ENCODE results near the gene RBP3. TPM values are rescaled to one million over a fixed set of nuclear protein-coding genes. Genes with fewer than 3 reads are reported as not detected.

The RBP3 gene
- polyA plus RNA-seq, 2 donors: not detected

DNA sequence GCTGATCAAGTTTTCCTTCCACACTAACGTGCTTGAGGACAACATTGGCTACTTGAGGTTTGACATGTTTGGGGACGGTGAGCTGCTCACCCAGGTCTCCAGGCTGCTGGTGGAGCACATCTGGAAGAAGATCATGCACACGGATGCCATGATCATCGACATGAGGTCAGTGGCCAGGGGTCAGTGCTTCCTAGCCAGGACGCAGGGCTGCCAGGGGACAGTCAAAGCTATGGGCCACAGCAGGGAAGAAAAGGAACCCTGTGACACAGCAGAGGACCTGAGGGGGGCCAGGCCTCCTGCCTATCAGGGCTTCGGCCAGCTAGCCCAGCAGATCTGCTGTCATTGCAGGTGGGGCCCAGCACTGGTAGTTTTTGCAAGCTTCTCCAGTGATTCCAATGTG is 5.2 kb downstream of the RBP3 start:
- H3K9me3 ChIP-seq (ENCODE audit: control insufficient read depth in 2 of 2, insufficient read depth in 1 of 2, low read depth in 1 of 2, low read length in 1 of 2): no peaks in the 10 kb centered on the region
- WGBS, 2 donors: 88 to 92% methylated on average over 6 of the region's 6 CpGs
- H3K4me3 ChIP-seq (ENCODE audit: low read depth in 1 of 2, low read length in 2 of 2): no peak overlapping the region
- no peaks in the 10 kb centered on the region for H3K4me1 ChIP-seq (ENCODE audit: control insufficient read depth in 2 of 2, insufficient read depth in 2 of 2, low read length in 1 of 2)
- H3K27me3 ChIP-seq (ENCODE audit: control insufficient read depth in 1 of 2, insufficient read depth in 2 of 2, low read length in 2 of 2): no peaks in the 10 kb centered on the region
- no peaks in the 10 kb centered on the region for H3K36me3 ChIP-seq (ENCODE audit: control insufficient read depth in 2 of 2, insufficient read depth in 2 of 2, low read length in 1 of 2)
- no peak overlapping the region for H3K27ac ChIP-seq (ENCODE audit: low read depth in 2 of 2, low read length in 1 of 2)

DNA sequence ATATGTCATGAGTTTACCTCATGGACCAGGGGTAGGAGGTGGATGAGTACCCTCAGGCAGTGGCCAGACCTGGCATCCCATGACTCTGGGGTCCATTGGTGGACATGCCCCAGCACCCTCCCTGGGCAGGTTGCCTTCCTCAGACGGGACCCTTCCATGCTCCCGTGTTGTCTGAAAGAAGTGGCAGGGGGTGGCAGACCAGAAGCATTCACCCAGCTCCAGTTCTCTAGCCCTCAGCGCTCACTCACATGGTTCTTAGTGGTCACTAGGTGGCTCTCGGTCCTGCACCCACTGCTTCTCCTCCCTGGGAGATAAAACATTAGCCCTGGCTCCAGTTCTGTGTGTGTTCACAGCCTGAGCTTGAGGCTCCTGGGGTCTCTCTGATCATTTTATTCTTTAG is 6.0 kb downstream of the RBP3 start:
- WGBS, 2 donors: 76 to 83% methylated on average over 4 of the region's 4 CpGs
- Histone ChIP-seq H3K4me3 (ENCODE audit: low read depth in 1 of 2, low read length in 2 of 2) (no peak overlapping the region), H3K27ac (ENCODE audit: low read depth in 2 of 2, low read length in 1 of 2) (no peak overlapping the region), H3K9me3 (ENCODE audit: control insufficient read depth in 2 of 2, insufficient read depth in 1 of 2, low read depth in 1 of 2, low read length in 1 of 2) (no peaks in the 10 kb centered on the region), H3K27me3 (ENCODE audit: control insufficient read depth in 1 of 2, insufficient read depth in 2 of 2, low read length in 2 of 2) (no peaks in the 10 kb centered on the region), H3K4me1 (ENCODE audit: control insufficient read depth in 2 of 2, insufficient read depth in 2 of 2, low read length in 1 of 2) (no peaks in the 10 kb centered on the region), H3K36me3 (ENCODE audit: control insufficient read depth in 2 of 2, insufficient read depth in 2 of 2, low read length in 1 of 2) (no peaks in the 10 kb centered on the region)

DNA sequence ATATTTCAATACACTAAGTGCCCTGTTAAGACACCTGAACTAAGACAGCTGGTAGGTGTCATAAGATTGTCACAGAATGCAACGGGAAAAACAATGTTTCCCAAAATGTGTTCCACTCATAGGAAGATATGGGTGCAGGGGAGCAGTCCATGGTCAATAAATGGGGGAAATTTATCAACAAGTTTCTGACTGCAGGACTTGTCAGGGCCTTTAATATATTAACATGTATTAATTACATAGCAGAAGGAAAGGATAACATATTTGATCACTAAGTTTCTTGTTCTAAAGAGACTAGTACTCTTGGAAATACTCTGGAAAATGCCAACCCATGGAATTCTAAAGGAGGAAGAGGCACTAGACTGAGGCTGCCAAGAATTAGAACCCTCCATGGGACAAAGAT is 6.7 kb downstream of the RBP3 start:
- H3K4me3 ChIP-seq (ENCODE audit: low read depth in 1 of 2, low read length in 2 of 2): no peak overlapping the region
- peaks cover 0 to under 1% of the 10 kb centered on the region in 2 donors for H3K4me1 ChIP-seq (ENCODE audit: control insufficient read depth in 2 of 2, insufficient read depth in 2 of 2, low read length in 1 of 2)
- no peaks in the 10 kb centered on the region for H3K36me3 ChIP-seq (ENCODE audit: control insufficient read depth in 2 of 2, insufficient read depth in 2 of 2, low read length in 1 of 2)
- WGBS, 2 donors: 74 to 81% methylated on average over 1 of the region's 1 CpG
- no peaks in the 10 kb centered on the region for H3K9me3 ChIP-seq (ENCODE audit: control insufficient read depth in 2 of 2, insufficient read depth in 1 of 2, low read depth in 1 of 2, low read length in 1 of 2)
- H3K27me3 ChIP-seq (ENCODE audit: control insufficient read depth in 1 of 2, insufficient read depth in 2 of 2, low read length in 2 of 2): no peaks in the 10 kb centered on the region
- H3K27ac ChIP-seq (ENCODE audit: low read depth in 2 of 2, low read length in 1 of 2): no peak overlapping the region

DNA sequence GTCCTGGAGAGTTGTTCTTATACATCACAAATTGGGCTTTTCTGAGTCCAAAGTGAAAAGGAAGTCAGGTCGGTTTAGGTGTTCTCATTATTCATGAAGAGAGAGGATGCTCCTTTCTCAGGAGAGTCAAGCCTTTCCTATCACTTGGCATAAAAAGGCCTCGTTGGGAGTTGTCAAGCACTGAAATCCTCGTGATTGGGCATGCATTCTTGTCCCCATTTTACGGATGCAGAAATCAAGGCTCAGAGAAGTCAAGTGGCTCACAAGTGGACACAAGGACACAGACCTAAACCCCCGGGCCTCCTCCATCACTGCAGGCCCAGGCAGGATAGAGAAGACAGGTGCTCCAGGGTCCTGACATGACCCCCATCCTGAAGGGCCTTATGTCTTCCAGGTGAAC is 8.5 kb downstream of the RBP3 start:
- H3K4me3 ChIP-seq (ENCODE audit: low read depth in 1 of 2, low read length in 2 of 2): no peak overlapping the region
- WGBS, 2 donors: 79 to 84% methylated on average over 5 of the region's 5 CpGs
- no peaks in the 10 kb centered on the region for H3K36me3 ChIP-seq (ENCODE audit: control insufficient read depth in 2 of 2, insufficient read depth in 2 of 2, low read length in 1 of 2)
- no peaks in the 10 kb centered on the region for H3K27me3 ChIP-seq (ENCODE audit: control insufficient read depth in 1 of 2, insufficient read depth in 2 of 2, low read length in 2 of 2)
- peaks cover 0 to 5% of the 10 kb centered on the region in 2 donors for H3K4me1 ChIP-seq (ENCODE audit: control insufficient read depth in 2 of 2, insufficient read depth in 2 of 2, low read length in 1 of 2)
- H3K27ac ChIP-seq (ENCODE audit: low read depth in 2 of 2, low read length in 1 of 2): no peak overlapping the region
- H3K9me3 ChIP-seq (ENCODE audit: control insufficient read depth in 2 of 2, insufficient read depth in 1 of 2, low read depth in 1 of 2, low read length in 1 of 2): no peaks in the 10 kb centered on the region

DNA sequence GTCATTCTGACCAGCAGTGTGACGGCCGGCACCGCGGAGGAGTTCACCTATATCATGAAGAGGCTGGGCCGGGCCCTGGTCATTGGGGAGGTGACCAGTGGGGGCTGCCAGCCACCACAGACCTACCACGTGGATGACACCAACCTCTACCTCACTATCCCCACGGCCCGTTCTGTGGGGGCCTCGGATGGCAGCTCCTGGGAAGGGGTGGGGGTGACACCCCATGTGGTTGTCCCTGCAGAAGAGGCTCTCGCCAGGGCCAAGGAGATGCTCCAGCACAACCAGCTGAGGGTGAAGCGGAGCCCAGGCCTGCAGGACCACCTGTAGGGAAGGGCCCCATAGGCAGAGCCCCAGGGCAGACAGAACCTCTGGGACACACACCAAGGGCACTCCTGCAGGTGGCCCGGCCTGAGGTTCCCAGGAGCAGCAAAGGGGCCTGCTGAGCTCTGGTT is 9.0 kb downstream of the RBP3 start:
- Histone ChIP-seq H3K4me3 (ENCODE audit: low read depth in 1 of 2, low read length in 2 of 2) (no peak overlapping the region), H3K4me1 (ENCODE audit: control insufficient read depth in 2 of 2, insufficient read depth in 2 of 2, low read length in 1 of 2) (peaks cover 0 to 5% of the 10 kb centered on the region in 2 donors), H3K9me3 (ENCODE audit: control insufficient read depth in 2 of 2, insufficient read depth in 1 of 2, low read depth in 1 of 2, low read length in 1 of 2) (no peaks in the 10 kb centered on the region), H3K27ac (ENCODE audit: low read depth in 2 of 2, low read length in 1 of 2) (no peak overlapping the region), H3K36me3 (ENCODE audit: control insufficient read depth in 2 of 2, insufficient read depth in 2 of 2, low read length in 1 of 2) (no peaks in the 10 kb centered on the region), H3K27me3 (ENCODE audit: control insufficient read depth in 1 of 2, insufficient read depth in 2 of 2, low read length in 2 of 2) (no peaks in the 10 kb centered on the region)
- 92 to 94% methylated on average over 11 to 12 of the region's 12 CpGs for WGBS, 2 donors

- WGBS, 2 donors: 96 to 97% methylated on average over 3 of the region's 3 CpGs
These were observed 9.7 kb downstream of the RBP3 start for GRCh38 chr10:47357911-47358310.

GRCh38 chr10:47358457-47358856 is 10.3 kb downstream of the RBP3 start:
- Histone ChIP-seq H3K9me3 (ENCODE audit: control insufficient read depth in 2 of 2, insufficient read depth in 1 of 2, low read depth in 1 of 2, low read length in 1 of 2) (no peaks in the 10 kb centered on the region), H3K36me3 (ENCODE audit: control insufficient read depth in 2 of 2, insufficient read depth in 2 of 2, low read length in 1 of 2) (no peaks in the 10 kb centered on the region), H3K27me3 (ENCODE audit: control insufficient read depth in 1 of 2, insufficient read depth in 2 of 2, low read length in 2 of 2) (no peaks in the 10 kb centered on the region), H3K4me1 (ENCODE audit: control insufficient read depth in 2 of 2, insufficient read depth in 2 of 2, low read length in 1 of 2) (peaks cover 0 to 5% of the 10 kb centered on the region in 2 donors), H3K27ac (ENCODE audit: low read depth in 2 of 2, low read length in 1 of 2) (no peak overlapping the region), H3K4me3 (ENCODE audit: low read depth in 1 of 2, low read length in 2 of 2) (no peak overlapping the region)
- WGBS, 2 donors: 90% methylated on average over 3 of the region's 3 CpGs

More at GRCh38 chr10:47357911-47358310, 9.7 kb downstream of the RBP3 start:
- Histone ChIP-seq H3K4me1 (ENCODE audit: control insufficient read depth in 2 of 2, insufficient read depth in 2 of 2, low read length in 1 of 2) (peaks cover 0 to 5% of the 10 kb centered on the region in 2 donors), H3K27ac (ENCODE audit: low read depth in 2 of 2, low read length in 1 of 2) (no peak overlapping the region), H3K36me3 (ENCODE audit: control insufficient read depth in 2 of 2, insufficient read depth in 2 of 2, low read length in 1 of 2) (no peaks in the 10 kb centered on the region), H3K27me3 (ENCODE audit: control insufficient read depth in 1 of 2, insufficient read depth in 2 of 2, low read length in 2 of 2) (no peaks in the 10 kb centered on the region), H3K4me3 (ENCODE audit: low read depth in 1 of 2, low read length in 2 of 2) (no peak overlapping the region), H3K9me3 (ENCODE audit: control insufficient read depth in 2 of 2, insufficient read depth in 1 of 2, low read depth in 1 of 2, low read length in 1 of 2) (no peaks in the 10 kb centered on the region)

GRCh38 chr10:47359101-47359500 is 10.9 kb downstream of the RBP3 start:
- H3K4me1 ChIP-seq (ENCODE audit: control insufficient read depth in 2 of 2, insufficient read depth in 2 of 2, low read length in 1 of 2): peaks cover 0 to 5% of the 10 kb centered on the region in 2 donors
- no peaks in the 10 kb centered on the region for H3K36me3 ChIP-seq (ENCODE audit: control insufficient read depth in 2 of 2, insufficient read depth in 2 of 2, low read length in 1 of 2)
- 78 to 90% methylated on average over 2 of the region's 2 CpGs for WGBS, 2 donors
- H3K27ac ChIP-seq (ENCODE audit: low read depth in 2 of 2, low read length in 1 of 2): no peak overlapping the region
- no peaks in the 10 kb centered on the region for H3K27me3 ChIP-seq (ENCODE audit: control insufficient read depth in 1 of 2, insufficient read depth in 2 of 2, low read length in 2 of 2)
- H3K9me3 ChIP-seq (ENCODE audit: control insufficient read depth in 2 of 2, insufficient read depth in 1 of 2, low read depth in 1 of 2, low read length in 1 of 2): no peaks in the 10 kb centered on the region
- no peak overlapping the region for H3K4me3 ChIP-seq (ENCODE audit: low read depth in 1 of 2, low read length in 2 of 2)

- H3K27ac ChIP-seq (ENCODE audit: low read depth in 2 of 2, low read length in 1 of 2): no peak overlapping the region
- 73 to 76% methylated on average over 4 of the region's 4 CpGs for WGBS, 2 donors
- H3K36me3 ChIP-seq (ENCODE audit: control insufficient read depth in 2 of 2, insufficient read depth in 2 of 2, low read length in 1 of 2): no peaks in the 10 kb centered on the region
These were observed 11.7 kb downstream of the RBP3 start for GRCh38 chr10:47359626-47360418.

More at GRCh38 chr10:47359626-47360418, 11.7 kb downstream of the RBP3 start:
- Histone ChIP-seq H3K4me3 (ENCODE audit: low read depth in 1 of 2, low read length in 2 of 2) (no peak overlapping the region), H3K27me3 (ENCODE audit: control insufficient read depth in 1 of 2, insufficient read depth in 2 of 2, low read length in 2 of 2) (no peaks in the 10 kb centered on the region), H3K4me1 (ENCODE audit: control insufficient read depth in 2 of 2, insufficient read depth in 2 of 2, low read length in 1 of 2) (peaks cover 0 to 5% of the 10 kb centered on the region in 2 donors), H3K9me3 (ENCODE audit: control insufficient read depth in 2 of 2, insufficient read depth in 1 of 2, low read depth in 1 of 2, low read length in 1 of 2) (no peaks in the 10 kb centered on the region)

Data from esophagus (tissue), 2 donors.